NCI-H128 (cell line): ENCODE results near the gene AKAP14.
A peak's percentile ranks its signal among the peaks of the same experiment; 100 is the strongest.
"Not testable (repeated sequence)": the region's sequence is repeated elsewhere in the genome, so short reads cannot be mapped to it uniquely, and the experiment has no call there.

ENCODE experiments used
- DNase-seq: peaks from one replicate; lab custom pipeline; 2025; ENCODE audit not compliant: unreplicated experiment; lab: John Stamatoyannopoulos, UW

The AKAP14 gene

GRCh38 chrX:119895843-119896326 is at the start of gene AKAP14:
Gene AKAP14 (plus strand): TSS chrX:119895893. CDS start chrX:119903224, 7,331 bp downstream.
- no peak for DNase-seq

GRCh38 chrX:119852382-119853353 is 43.0 kb upstream of the AKAP14 start, which contains the start of gene UPF3B:
Gene UPF3B (minus strand): TSS chrX:119852963. CDS start chrX:119852928, 35 bp downstream.
- peak; percentile 96 for DNase-seq

GRCh38 chrX:119853444-119853843 is 42.2 kb upstream of the AKAP14 start:
- no peak for DNase-seq

- DNase-seq = no peak
Observed at GRCh38 chrX:119870626-119871131, 25.0 kb upstream of the AKAP14 start.

GRCh38 chrX:119871245-119871598 is 24.5 kb upstream of the AKAP14 start:
- DNase-seq = no peak

GRCh38 chrX:119871599-119872395 is 23.9 kb upstream of the AKAP14 start, which contains the start of the genes NDUFA1 and RNF113A:
Gene NDUFA1 (plus strand): TSS chrX:119871832. CDS start chrX:119871912, 80 bp downstream.
Gene RNF113A (minus strand): TSS chrX:119871733. CDS start chrX:119871613, 120 bp downstream.
- DNase-seq = peak; percentile 77

GRCh38 chrX:119878740-119879139 is 17.0 kb upstream of the AKAP14 start:
- DNase-seq = no peak

GRCh38 chrX:119880076-119880475 is 15.6 kb upstream of the AKAP14 start:
- DNase-seq = no peak

GRCh38 chrX:119880552-119881437 is 14.9 kb upstream of the AKAP14 start:
- no peak for DNase-seq

GRCh38 chrX:119885554-119886428 is 9.9 kb upstream of the AKAP14 start:
- no peak for DNase-seq

- peak; percentile 10 for DNase-seq
Observed at GRCh38 chrX:119887721-119888425, 7.8 kb upstream of the AKAP14 start.

GRCh38 chrX:119890626-119891025 is 5.1 kb upstream of the AKAP14 start:
- DNase-seq = not testable (repeated sequence)

- DNase-seq = not testable (repeated sequence)
Observed at GRCh38 chrX:119891961-119892692, 3.6 kb upstream of the AKAP14 start.

GRCh38 chrX:119899125-119899524 is 3.4 kb downstream of the AKAP14 start:
- no peak for DNase-seq

GRCh38 chrX:119900976-119901375 is 5.3 kb downstream of the AKAP14 start:
- DNase-seq = no peak

GRCh38 chrX:119916310-119916709 is 20.6 kb downstream of the AKAP14 start:
- no peak for DNase-seq

- DNase-seq = no peak
Observed at GRCh38 chrX:119917877-119918276, 22.2 kb downstream of the AKAP14 start.
